H1 (cell line): Measurements from ENCODE around the gene UQCR10. TPM values are rescaled to one million over a fixed set of nuclear protein-coding genes. Genes with fewer than 3 reads are reported as not detected.
A peak's percentile ranks its signal among the peaks of the same experiment; 100 is the strongest.

Experiments used
- CTCF ChIA-PET: fragments of 300-600 bp; sonication (Branson Sonifier 250); formaldehyde crosslinking; loops from one replicate; lab custom pipeline; 2021; ENCODE audit not compliant: partially characterized antibody; lab: Charles Lee
- POLR2A ChIA-PET: fragments of 300-600 bp; sonication (Branson Sonifier 250); formaldehyde crosslinking; loops from one replicate; lab custom pipeline; 2021; ENCODE audit warnings: inconsistent platforms; ENCODE audit not compliant: partially characterized antibody; lab: Charles Lee
- DNase-seq, 2 experiments: peaks; one replicate each; pipeline versions ENCODE4 v3.0.0 to v3.0.0-alpha.2; 2010 to 2022; ENCODE audit warnings: low spot score in 2 of 2, low read depth in 1 of 2, mixed read lengths in 1 of 2
- FAIRE-seq: peaks from 2 replicates; lab custom pipeline; 2011; peaks lifted over from hg19 to GRCh38; lab: Jason Lieb, UNC
- H2AFZ ChIP-seq: 2 replicates; pipeline ENCODE4 v1.8.1; 2012; ENCODE audit warnings: low read length, inconsistent platforms
- H2AK5ac ChIP-seq: 2 replicates; pipeline ENCODE4 v1.6.1; 2013; ENCODE audit warnings: low read depth, low read length
- H2BK120ac ChIP-seq: replicated peaks from 2 replicates; pipeline ENCODE3; 2013; ENCODE audit warnings: low read depth, low read length, inconsistent platforms
- H2BK12ac ChIP-seq: 2 replicates; pipeline ENCODE4 v1.6.1; 2013; ENCODE audit warnings: low read depth, low read length
- H2BK15ac ChIP-seq: 2 replicates; pipeline ENCODE4 v1.6.1; 2013; ENCODE audit warnings: low read length
- H2BK20ac ChIP-seq: 2 replicates; pipeline ENCODE4 v1.6.1; 2013; ENCODE audit warnings: low read length
- H2BK5ac ChIP-seq: 2 replicates; pipeline ENCODE4 v1.6.1; 2013; ENCODE audit warnings: low read depth, low read length
- H3K14ac ChIP-seq: 2 replicates; pipeline ENCODE4 v1.6.1; 2013; ENCODE audit warnings: inconsistent platforms; ENCODE audit not compliant: insufficient read length
- H3K18ac ChIP-seq: 2 replicates; pipeline ENCODE4 v1.6.1; 2013; ENCODE audit warnings: low read length; ENCODE audit errors: extremely low read depth
- H3K23ac ChIP-seq: 2 replicates; pipeline ENCODE4 v1.6.1; 2013; ENCODE audit warnings: inconsistent platforms; ENCODE audit not compliant: insufficient read length
- H3K23me2 ChIP-seq: 2 replicates; pipeline ENCODE4 v1.6.1; 2013; ENCODE audit warnings: low read depth, low read length
- H3K27ac ChIP-seq: 2 replicates; pipeline ENCODE4 v1.6.1; 2011; ENCODE audit warnings: low read depth, low read length, inconsistent platforms
- H3K27me3 ChIP-seq, 4 experiments: replicated peaks in 1 of 4; 1 replicate in 1 of 4; 2 replicates in 3 of 4; pipeline versions ENCODE4 v1.6.1 to v1.8.1; 2011 to 2013; ENCODE audit warnings: low read length in 3 of 4, mild to moderate bottlenecking in 3 of 4, inconsistent platforms in 2 of 4, mixed read lengths in 2 of 4, moderate library complexity in 1 of 4; ENCODE audit not compliant: control insufficient read depth in 3 of 4, insufficient read depth in 3 of 4; ENCODE audit errors: extremely low read depth in 1 of 4
- H3K36me3 ChIP-seq, 4 experiments: 2 replicates each; pipeline versions ENCODE4 v1.6.1 to v1.8.1; 2011 to 2013; ENCODE audit warnings: mild to moderate bottlenecking in 4 of 4, low read length in 3 of 4, moderate library complexity in 2 of 4, control low read depth in 1 of 4, inconsistent platforms in 1 of 4; ENCODE audit not compliant: insufficient read depth in 4 of 4, control insufficient read depth in 2 of 4
- H3K4ac ChIP-seq: replicated peaks from 2 replicates; pipeline ENCODE3; 2013; ENCODE audit warnings: low read length, low read depth, mixed read lengths, inconsistent platforms; ENCODE audit not compliant: insufficient read length
- H3K4me1 ChIP-seq, 4 experiments: replicated peaks in 1 of 4; 1 replicate in 1 of 4; 2 replicates in 3 of 4; pipeline versions ENCODE4 v1.6.1 to v1.8.1; 2011 to 2013; ENCODE audit warnings: low read length in 3 of 4, inconsistent platforms in 2 of 4, mixed read lengths in 1 of 4; ENCODE audit not compliant: insufficient read depth in 4 of 4, control insufficient read depth in 3 of 4
- H3K4me2 ChIP-seq, 2 experiments: 2 replicates each; pipeline versions ENCODE4 v1.6.1 to v1.8.1; 2011 to 2013; ENCODE audit warnings: low read depth in 2 of 2, low read length in 2 of 2, control low read depth in 1 of 2, inconsistent platforms in 1 of 2, mild to moderate bottlenecking in 1 of 2; ENCODE audit not compliant: insufficient read depth in 1 of 2
- H3K4me3 ChIP-seq, 4 experiments: fragments of 200-600, 300-600 bp in 1 of 4; sonication (generic), shearing (Covaris generic), sonication (Bioruptor Twin) in 1 of 4; 2 replicates each; pipeline versions ENCODE4 v1.5.1 to v1.8.1; 2011 to 2016; ENCODE audit warnings: low read length in 4 of 4, low read depth in 3 of 4, control low read depth in 2 of 4, inconsistent platforms in 2 of 4, mild to moderate bottlenecking in 2 of 4, mixed read lengths in 1 of 4, moderate library complexity in 1 of 4; ENCODE audit not compliant: insufficient read depth in 2 of 4; ENCODE audit errors: extremely low read depth in 1 of 4
- H3K56ac ChIP-seq: replicated peaks from 2 replicates; pipeline ENCODE3; 2013; ENCODE audit warnings: low read depth, mild to moderate bottlenecking, mixed read lengths, low read length, inconsistent platforms; ENCODE audit not compliant: insufficient read length
- H3K79me1 ChIP-seq: 2 replicates; pipeline ENCODE4 v1.6.1; 2013; ENCODE audit warnings: low read depth, low read length, control low read depth
- H3K79me2 ChIP-seq, 2 experiments: 2 replicates each; pipeline versions ENCODE4 v1.6.1 to v1.8.1; 2012 to 2013; ENCODE audit warnings: low read length in 2 of 2, mild to moderate bottlenecking in 2 of 2, inconsistent platforms in 1 of 2; ENCODE audit not compliant: insufficient read depth in 2 of 2, control insufficient read depth in 1 of 2
- H3K9ac ChIP-seq, 4 experiments: replicated peaks in 1 of 4; 1 replicate in 1 of 4; 2 replicates in 3 of 4; pipeline versions ENCODE4 v1.6.1 to v1.8.1; 2011 to 2013; ENCODE audit warnings: low read depth in 3 of 4, low read length in 3 of 4, control low read depth in 2 of 4, mild to moderate bottlenecking in 2 of 4, moderate library complexity in 2 of 4, inconsistent platforms in 1 of 4; ENCODE audit errors: extremely low read depth in 1 of 4
- H3K9me3 ChIP-seq, 2 experiments: 2 replicates each; pipeline versions ENCODE4 v1.6.1 to v1.8.1; 2012 to 2013; ENCODE audit warnings: mild to moderate bottlenecking in 2 of 2, moderate library complexity in 2 of 2, control low read depth in 1 of 2, inconsistent platforms in 1 of 2, low read depth in 1 of 2, low read length in 1 of 2, mixed read lengths in 1 of 2; ENCODE audit not compliant: insufficient read depth in 2 of 2
- H4K20me1 ChIP-seq, 2 experiments: replicated peaks in 1 of 2; 2 replicates each; pipeline versions ENCODE3 to v1.8.1; 2011 to 2013; ENCODE audit warnings: inconsistent platforms in 2 of 2, low read length in 2 of 2, mild to moderate bottlenecking in 1 of 2; ENCODE audit not compliant: insufficient read depth in 2 of 2, control insufficient read depth in 1 of 2
- H4K5ac ChIP-seq: 2 replicates; pipeline ENCODE4 v1.6.1; 2013; ENCODE audit warnings: low read length, low read depth, mixed read lengths, inconsistent platforms; ENCODE audit not compliant: insufficient read length
- H4K8ac ChIP-seq: 2 replicates; pipeline ENCODE4 v1.8.0; 2013; ENCODE audit warnings: mild to moderate bottlenecking, moderate library complexity, low read length, inconsistent platforms; ENCODE audit not compliant: insufficient read depth; ENCODE audit errors: extremely low read depth
- H4K91ac ChIP-seq: replicated peaks from 2 replicates; pipeline ENCODE3; 2013; ENCODE audit warnings: low read length, mixed read lengths, inconsistent platforms; ENCODE audit not compliant: insufficient read length
- ATF3 ChIP-seq: IDR thresholded peaks from 2 replicates; pipeline ENCODE4 v1.6.1; 2011; ENCODE audit warnings: low read depth, mild to moderate bottlenecking, low read length; ENCODE audit not compliant: insufficient read depth
- BACH1 ChIP-seq: IDR thresholded peaks from 2 replicates; pipeline ENCODE4 v1.6.1; 2012; ENCODE audit warnings: low read length, improper control_type of control experiment
- CHD2 ChIP-seq: IDR thresholded peaks from 2 replicates; pipeline ENCODE4 v1.6.1; 2012; ENCODE audit warnings: low read length, improper control_type of control experiment
- CREB1 ChIP-seq: IDR thresholded peaks from 2 replicates; pipeline ENCODE4 v1.6.1; 2012; ENCODE audit warnings: inconsistent platforms
- EGR1 ChIP-seq: IDR thresholded peaks from 2 replicates; pipeline ENCODE4 v1.6.1; 2011; ENCODE audit warnings: low read depth, low read length, borderline replicate concordance
- HDAC6 ChIP-seq: IDR thresholded peaks from one replicate; pipeline ENCODE4 v1.7.1; 2012; ENCODE audit warnings: low read depth, mild to moderate bottlenecking, inconsistent platforms, low read length, moderate library complexity
- NRF1 ChIP-seq: IDR thresholded peaks from 2 replicates; pipeline ENCODE4 v1.6.1; 2011; ENCODE audit warnings: mild to moderate bottlenecking, low read depth, low read length, improper control_type of control experiment
- TAF7 ChIP-seq: optimal IDR thresholded peaks from 2 replicates; pipeline ENCODE3; 2011; ENCODE audit warnings: low read depth, mild to moderate bottlenecking, inconsistent platforms, low read length, moderate library complexity, borderline replicate concordance
- ZNF274 ChIP-seq: IDR thresholded peaks from 2 replicates; pipeline ENCODE4 v1.7.0; 2012; ENCODE audit warnings: low read length, borderline replicate concordance; ENCODE audit errors: extremely low read depth
- WGBS, 2 experiments: shearing (Covaris generic) in 1 of 2; methylation state at CpG; one replicate each; pipeline versions ENCODE4 v1.1.6 to v1.1.7; 2013 to 2015; ENCODE audit warnings: low lambda C conversion rate in 2 of 2, mixed read lengths in 2 of 2, inconsistent platforms in 1 of 2, low coverage in 1 of 2, missing lambda C conversion rate in 1 of 2; ENCODE audit not compliant: insufficient replicate concordance in 2 of 2, insufficient coverage in 1 of 2, insufficient read length in 1 of 2; ENCODE audit errors: extremely low coverage in 1 of 2, missing lambda C conversion rate in 1 of 2; 5-methylcytosine and 5-hydroxymethylcytosine counted together
- polyA plus RNA-seq, 7 experiments: library from polyadenylated mRNA; depleted of rRNA in 3 of 7; stranded (reverse) in 5 of 7; unstranded in 2 of 7; fragments of >200 nt in 5 of 7; fragments of 200-250 nt in 2 of 7; gene quantifications; 1 replicate in 5 of 7; 2 replicates in 1 of 7; 4 replicates in 1 of 7; pipeline versions ENCODE4 v1.2.1 to v1.2.3, GENCODE V29; 2011 to 2013; ENCODE audit warnings: missing spikeins in 2 of 7, mixed read lengths in 2 of 7
- total RNA-seq: library from RNA; stranded (reverse); fragmentation: NEBNext Ultra II Directional; extraction: Animal tissue kit (Norgen Biotek cat#: 25700); gene quantifications from 2 replicates; pipeline ENCODE4 v1.2.1, GENCODE V29; 2021
- TF ChIP-seq, protein P1 (sequence below): IDR thresholded peaks from 2 replicates; pipeline ENCODE4 v1.6.1; 2012; ENCODE audit warnings: low read length, inconsistent platforms

UQCR10 gene
- total and polyA plus RNA-seq, 2 of the 8 experiments (the other 6 are each of a cell fraction or from before 2014, with no cell fraction given): 102 to 260 TPM

DNA sequence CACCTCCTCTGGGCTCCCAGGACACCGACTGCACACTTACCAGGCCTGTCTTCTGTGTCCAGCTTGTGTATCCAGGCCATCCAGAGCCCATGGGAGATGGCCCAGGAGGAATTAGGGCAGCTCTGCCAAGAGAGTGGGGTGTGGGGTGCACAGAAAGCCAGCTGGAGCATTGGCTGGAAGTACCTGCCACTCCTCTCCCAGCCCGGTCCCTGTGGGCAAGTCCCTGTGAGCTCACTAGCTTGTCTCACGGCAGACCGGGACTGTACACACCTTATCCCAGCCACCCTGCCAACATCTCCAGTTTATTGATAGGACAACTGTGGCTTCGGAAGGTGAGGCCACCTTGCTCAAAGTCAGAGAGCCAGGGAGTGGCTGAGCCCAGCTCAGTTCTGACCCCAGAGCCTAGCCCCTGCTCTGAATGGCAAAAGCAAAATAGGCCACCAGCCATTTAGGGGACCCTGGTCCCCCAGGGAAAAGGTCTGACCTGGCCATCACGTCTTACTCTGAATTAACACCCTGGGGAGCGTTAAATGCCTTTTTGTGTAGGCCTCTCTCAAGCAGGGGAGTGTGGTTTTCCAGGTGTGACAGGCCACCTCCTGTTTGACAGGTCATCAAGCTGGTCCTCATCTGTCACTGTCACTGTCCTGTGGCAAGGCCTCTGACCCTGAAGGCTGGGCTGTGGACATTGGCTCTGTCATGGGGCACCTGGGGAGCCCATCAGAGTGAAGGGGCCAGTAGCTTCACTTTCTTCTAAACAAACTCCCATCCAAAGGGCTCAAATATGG, 15.1 kb downstream of the UQCR10 start:
- H3K27me3 ChIP-seq: no peaks in the 10 kb centered on the region
- no peak overlapping the region for H2BK120ac ChIP-seq
- no peak for FAIRE-seq
- H3K4me3 ChIP-seq: no peak overlapping the region
- H3K14ac ChIP-seq: no peak overlapping the region
- 0 out of 7 replicates have a peak, but pooled peaks cover 0 to 2% (median 0%) of the 10 kb centered on the region in 4 experiments for H3K4me1 ChIP-seq
- H2BK20ac ChIP-seq: no peak overlapping the region
- H4K91ac ChIP-seq: no peak overlapping the region
- no peak overlapping the region for H2AK5ac ChIP-seq
- H3K18ac ChIP-seq: no peak overlapping the region; the same call in 1 of the 2 replicates
- peaks cover 2% of the 10 kb centered on the region; the same call in 1 of the 2 replicates for H3K23me2 ChIP-seq
- H4K20me1 ChIP-seq: no peaks in the 10 kb centered on the region
- no peaks in the 10 kb centered on the region for H3K79me1 ChIP-seq
- H3K4me2 ChIP-seq: no peak overlapping the region
- no peaks in the 10 kb centered on the region for H3K36me3 ChIP-seq
- 87% methylated on average over 7 of the region's 7 CpGs; no CpG with 5 or more reads in 1 of the 2 experiments for WGBS, 2 experiments
- no peak overlapping the region for H2AFZ ChIP-seq
- H3K4ac ChIP-seq: no peak overlapping the region
- POLR2A ChIA-PET: interaction anchor here (1.0 kb wide), 1 partner anchor 75 kb away, joined by 3 read pairs; no protein-coding TSS in a partner anchor
- no peak overlapping the region for H4K5ac ChIP-seq
- H3K9me3 ChIP-seq: no peaks in the 10 kb centered on the region
- no peak overlapping the region for H3K23ac ChIP-seq
- no peak overlapping the region; the same call in 1 of the 2 replicates for H2BK5ac ChIP-seq
- CTCF ChIA-PET: interaction anchor here (0.8 to 5.4 kb wide), 5 partner anchors 9 to 256 kb away, joined by 3 to 33 read pairs (median 5); no protein-coding TSS in a partner anchor
- H3K9ac ChIP-seq: no peak overlapping the region; a peak in 1 of 7 replicates
- no peak overlapping the region for H3K56ac ChIP-seq
- no peak overlapping the region for H2BK12ac ChIP-seq
- no peaks in the 10 kb centered on the region for H3K79me2 ChIP-seq
- DNase-seq: no peak
- H4K8ac ChIP-seq: no peak overlapping the region
- H2BK15ac ChIP-seq: 0 out of 2 replicates have a peak overlapping the region, but pooled peaks have one; percentile 72
- H3K27ac ChIP-seq: no peak overlapping the region
- TF ChIP-seq ATF3: no peak
- TF ChIP-seq CREB1: no peak
- TF ChIP-seq, protein P1, sequence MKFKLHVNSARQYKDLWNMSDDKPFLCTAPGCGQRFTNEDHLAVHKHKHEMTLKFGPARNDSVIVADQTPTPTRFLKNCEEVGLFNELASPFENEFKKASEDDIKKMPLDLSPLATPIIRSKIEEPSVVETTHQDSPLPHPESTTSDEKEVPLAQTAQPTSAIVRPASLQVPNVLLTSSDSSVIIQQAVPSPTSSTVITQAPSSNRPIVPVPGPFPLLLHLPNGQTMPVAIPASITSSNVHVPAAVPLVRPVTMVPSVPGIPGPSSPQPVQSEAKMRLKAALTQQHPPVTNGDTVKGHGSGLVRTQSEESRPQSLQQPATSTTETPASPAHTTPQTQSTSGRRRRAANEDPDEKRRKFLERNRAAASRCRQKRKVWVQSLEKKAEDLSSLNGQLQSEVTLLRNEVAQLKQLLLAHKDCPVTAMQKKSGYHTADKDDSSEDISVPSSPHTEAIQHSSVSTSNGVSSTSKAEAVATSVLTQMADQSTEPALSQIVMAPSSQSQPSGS: no peak
- no peak for TF ChIP-seq CHD2
- no peak for TF ChIP-seq EGR1
- TF ChIP-seq ZNF274: no peak
- no peak for TF ChIP-seq TAF7
- no peak for TF ChIP-seq HDAC6
- TF ChIP-seq NRF1: no peak
- TF ChIP-seq BACH1: no peak
